ENCODE results near the gene DNASE1L1. TPM values are rescaled to one million over a fixed set of nuclear protein-coding genes. Genes with fewer than 3 reads are reported as not detected.

The DNASE1L1 gene
- total and polyA plus RNA-seq, 2 of the 13 experiments (the other 11 are each of a cell fraction or from before 2014, with no cell fraction given): 4.7 to 12.3 TPM

DNA sequence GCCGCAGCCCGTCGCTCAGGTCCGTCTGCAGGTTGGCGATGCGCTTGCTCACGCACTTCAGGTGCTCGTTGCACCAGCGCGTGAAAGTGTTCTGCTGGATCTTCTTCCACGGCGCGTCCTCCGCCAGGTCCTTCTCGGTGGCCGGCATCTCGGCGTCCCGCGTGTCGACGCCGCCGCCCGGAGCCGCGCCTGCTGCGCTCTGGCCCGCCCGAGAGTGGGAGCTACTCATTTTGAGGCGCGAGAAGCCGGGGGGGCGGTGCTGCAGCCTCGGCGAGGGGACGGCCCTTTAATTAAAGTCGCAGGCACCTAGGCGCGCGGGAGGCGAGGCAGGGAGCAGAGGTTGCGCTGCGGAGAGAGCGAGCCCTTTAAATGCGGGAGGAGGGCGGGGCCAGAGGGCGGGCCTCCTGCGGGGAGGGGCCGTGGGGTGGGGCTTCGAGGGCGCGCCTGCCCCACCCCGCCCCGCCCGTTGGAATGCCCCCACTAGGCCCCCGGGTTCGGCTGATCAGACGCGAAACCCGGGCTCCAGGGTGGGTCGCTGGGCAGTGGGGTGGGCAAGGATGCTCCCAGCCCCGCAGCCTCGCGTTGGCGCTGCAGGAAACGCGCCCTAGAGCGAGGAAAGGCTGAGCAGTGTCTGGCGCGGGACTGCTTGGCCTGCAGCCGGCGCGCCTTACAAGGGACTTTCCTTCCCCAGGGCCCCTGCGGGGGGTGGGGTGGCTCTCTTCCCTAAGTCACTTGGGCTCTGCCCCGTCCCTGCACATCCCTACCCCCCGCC lies 37.9 kb downstream of the DNASE1L1 start (continued):
- TF ChIP-seq, protein P1, sequence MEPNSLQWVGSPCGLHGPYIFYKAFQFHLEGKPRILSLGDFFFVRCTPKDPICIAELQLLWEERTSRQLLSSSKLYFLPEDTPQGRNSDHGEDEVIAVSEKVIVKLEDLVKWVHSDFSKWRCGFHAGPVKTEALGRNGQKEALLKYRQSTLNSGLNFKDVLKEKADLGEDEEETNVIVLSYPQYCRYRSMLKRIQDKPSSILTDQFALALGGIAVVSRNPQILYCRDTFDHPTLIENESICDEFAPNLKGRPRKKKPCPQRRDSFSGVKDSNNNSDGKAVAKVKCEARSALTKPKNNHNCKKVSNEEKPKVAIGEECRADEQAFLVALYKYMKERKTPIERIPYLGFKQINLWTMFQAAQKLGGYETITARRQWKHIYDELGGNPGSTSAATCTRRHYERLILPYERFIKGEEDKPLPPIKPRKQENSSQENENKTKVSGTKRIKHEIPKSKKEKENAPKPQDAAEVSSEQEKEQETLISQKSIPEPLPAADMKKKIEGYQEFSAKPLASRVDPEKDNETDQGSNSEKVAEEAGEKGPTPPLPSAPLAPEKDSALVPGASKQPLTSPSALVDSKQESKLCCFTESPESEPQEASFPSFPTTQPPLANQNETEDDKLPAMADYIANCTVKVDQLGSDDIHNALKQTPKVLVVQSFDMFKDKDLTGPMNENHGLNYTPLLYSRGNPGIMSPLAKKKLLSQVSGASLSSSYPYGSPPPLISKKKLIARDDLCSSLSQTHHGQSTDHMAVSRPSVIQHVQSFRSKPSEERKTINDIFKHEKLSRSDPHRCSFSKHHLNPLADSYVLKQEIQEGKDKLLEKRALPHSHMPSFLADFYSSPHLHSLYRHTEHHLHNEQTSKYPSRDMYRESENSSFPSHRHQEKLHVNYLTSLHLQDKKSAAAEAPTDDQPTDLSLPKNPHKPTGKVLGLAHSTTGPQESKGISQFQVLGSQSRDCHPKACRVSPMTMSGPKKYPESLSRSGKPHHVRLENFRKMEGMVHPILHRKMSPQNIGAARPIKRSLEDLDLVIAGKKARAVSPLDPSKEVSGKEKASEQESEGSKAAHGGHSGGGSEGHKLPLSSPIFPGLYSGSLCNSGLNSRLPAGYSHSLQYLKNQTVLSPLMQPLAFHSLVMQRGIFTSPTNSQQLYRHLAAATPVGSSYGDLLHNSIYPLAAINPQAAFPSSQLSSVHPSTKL (CRISPR knock-in tag; IDR thresholded peaks at IDR 0.05): peak; percentile 16; the same call in 1 of the 2 replicates
- TF ChIP-seq SP4 (CRISPR knock-in tag; IDR thresholded peaks at IDR 0.05): peak; percentile 93
- TF ChIP-seq CBFB (CRISPR knock-in tag; IDR thresholded peaks at IDR 0.05): peak; percentile 48; the same call in 1 of the 2 replicates
- no peak for TF ChIP-seq ZNF644 (CRISPR knock-in tag; IDR thresholded peaks at IDR 0.05; ENCODE audit: low read depth)
- peak; percentile 56 for TF ChIP-seq CBX1 (IDR thresholded peaks at IDR 0.05; ENCODE audit: low read depth)
- peak; percentile 36; the same call in 1 of the 2 replicates for TF ChIP-seq ZNF788 (CRISPR knock-in tag; IDR thresholded peaks at IDR 0.05; ENCODE audit: borderline replicate concordance)
- TF ChIP-seq, protein P2, sequence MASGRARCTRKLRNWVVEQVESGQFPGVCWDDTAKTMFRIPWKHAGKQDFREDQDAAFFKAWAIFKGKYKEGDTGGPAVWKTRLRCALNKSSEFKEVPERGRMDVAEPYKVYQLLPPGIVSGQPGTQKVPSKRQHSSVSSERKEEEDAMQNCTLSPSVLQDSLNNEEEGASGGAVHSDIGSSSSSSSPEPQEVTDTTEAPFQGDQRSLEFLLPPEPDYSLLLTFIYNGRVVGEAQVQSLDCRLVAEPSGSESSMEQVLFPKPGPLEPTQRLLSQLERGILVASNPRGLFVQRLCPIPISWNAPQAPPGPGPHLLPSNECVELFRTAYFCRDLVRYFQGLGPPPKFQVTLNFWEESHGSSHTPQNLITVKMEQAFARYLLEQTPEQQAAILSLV (CRISPR knock-in tag; IDR thresholded peaks at IDR 0.05; ENCODE audit: borderline replicate concordance): peak; percentile 63; the same call in 1 of the 2 replicates
- TF ChIP-seq HDAC1 (CRISPR knock-in tag; IDR thresholded peaks at IDR 0.05): peak; percentile 67; the same call in 1 of the 2 replicates
- peak; percentile 53; the same call in 1 of the 2 replicates for TF ChIP-seq ZNF501 (CRISPR knock-in tag; IDR thresholded peaks at IDR 0.05)
- peak; percentile 44 for TF ChIP-seq ZNF781 (CRISPR knock-in tag; IDR thresholded peaks at IDR 0.05; ENCODE audit: borderline replicate concordance, not compliant biosample characterization)
- 0 out of 2 replicates have a peak, but pooled peaks have one; percentile 64 for TF ChIP-seq ZNF430 (CRISPR knock-in tag; IDR thresholded peaks at IDR 0.05)
- TF ChIP-seq ZNF260 (CRISPR knock-in tag; IDR thresholded peaks at IDR 0.05; ENCODE audit: borderline replicate concordance, low read depth): no peak
- peak; percentile 46; the same call in 1 of the 2 replicates for TF ChIP-seq ZFY (CRISPR knock-in tag; IDR thresholded peaks at IDR 0.05)
- no peak for TF ChIP-seq NCOA5 (CRISPR knock-in tag; IDR thresholded peaks at IDR 0.05)
- TF ChIP-seq KDM5B (CRISPR knock-in tag; IDR thresholded peaks at IDR 0.05; ENCODE audit: borderline replicate concordance): peak; percentile 33; the same call in 1 of the 2 replicates
- peak; percentile 91 for TF ChIP-seq TAF1 (CRISPR knock-in tag; IDR thresholded peaks at IDR 0.05)
- TF ChIP-seq GATAD1 (CRISPR knock-in tag; IDR thresholded peaks at IDR 0.05): peak; percentile 30; the same call in 1 of the 2 replicates
- TF ChIP-seq EEA1 (CRISPR knock-in tag; IDR thresholded peaks at IDR 0.05; ENCODE audit: borderline replicate concordance): peak; percentile 29; the same call in 1 of the 2 replicates
- TF ChIP-seq, protein P3, sequence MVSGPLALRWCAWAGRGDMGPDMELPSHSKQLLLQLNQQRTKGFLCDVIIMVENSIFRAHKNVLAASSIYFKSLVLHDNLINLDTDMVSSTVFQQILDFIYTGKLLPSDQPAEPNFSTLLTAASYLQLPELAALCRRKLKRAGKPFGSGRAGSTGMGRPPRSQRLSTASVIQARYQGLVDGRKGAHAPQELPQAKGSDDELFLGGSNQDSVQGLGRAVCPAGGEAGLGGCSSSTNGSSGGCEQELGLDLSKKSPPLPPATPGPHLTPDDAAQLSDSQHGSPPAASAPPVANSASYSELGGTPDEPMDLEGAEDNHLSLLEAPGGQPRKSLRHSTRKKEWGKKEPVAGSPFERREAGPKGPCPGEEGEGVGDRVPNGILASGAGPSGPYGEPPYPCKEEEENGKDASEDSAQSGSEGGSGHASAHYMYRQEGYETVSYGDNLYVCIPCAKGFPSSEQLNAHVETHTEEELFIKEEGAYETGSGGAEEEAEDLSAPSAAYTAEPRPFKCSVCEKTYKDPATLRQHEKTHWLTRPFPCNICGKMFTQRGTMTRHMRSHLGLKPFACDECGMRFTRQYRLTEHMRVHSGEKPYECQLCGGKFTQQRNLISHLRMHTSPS (CRISPR knock-in tag; IDR thresholded peaks at IDR 0.05; ENCODE audit: low read depth): no peak
- no peak for TF ChIP-seq TCF12 (IDR thresholded peaks at IDR 0.05)
- TF ChIP-seq TCF12 (CRISPR knock-in tag; IDR thresholded peaks at IDR 0.05): no peak
- no peak for TF ChIP-seq BHLHE40 (IDR thresholded peaks at IDR 0.05; ENCODE audit: low read length)

Data from HepG2 (cell line).